Esophagus squamous epithelium (tissue), 5 donors: ENCODE data around the gene ZNF75A. TPM values are rescaled to one million over a fixed set of nuclear protein-coding genes. Genes with fewer than 3 reads are reported as not detected.

Experiments used
- DNase-seq: peaks from one replicate; lab custom pipeline; 2025; lab: John Stamatoyannopoulos, UW
- H3K27ac ChIP-seq, 4 donors: fragments of 200-600 bp; sonication (generic); one replicate each; pipeline ENCODE4 v1.5.1; 2016 to 2019; ENCODE audit warnings: mild to moderate bottlenecking in 1 of 4
- H3K27me3 ChIP-seq, 4 donors: fragments of 200-600 bp; sonication (generic); 1 replicate in 3 of 4; 2 replicates in 1 of 4; pipeline versions ENCODE4 v1.5.1 to v1.6.0; 2017 to 2021; ENCODE audit warnings: antibody characterized with exemption in 1 of 4
- H3K36me3 ChIP-seq, 3 donors: fragments of 200-600 bp; sonication (generic); one replicate each; pipeline ENCODE4 v1.5.1; 2016 to 2019
- H3K4me1 ChIP-seq, 3 donors: fragments of 200-600 bp; sonication (generic); one replicate each; pipeline ENCODE4 v1.5.1; 2017 to 2019
- H3K4me3 ChIP-seq, 4 donors: fragments of 200-600 bp; sonication (generic); 1 replicate in 3 of 4; 2 replicates in 1 of 4; pipeline ENCODE4 v1.5.1; 2016 to 2019; ENCODE audit warnings: mild to moderate bottlenecking in 2 of 4, moderate library complexity in 1 of 4
- H3K9me3 ChIP-seq, 3 donors: fragments of 200-600 bp; sonication (generic); one replicate each; pipeline ENCODE4 v1.5.1; 2016 to 2019
- CTCF ChIP-seq, 6 experiments: fragments of 450-650 bp in 4 of 6; fragments of 200-600 bp in 2 of 6; sonication (generic) in 2 of 6; IDR thresholded peaks; one replicate each; pipeline ENCODE4 v1.5.1; 2016 to 2019; ENCODE audit warnings: antibody characterized with exemption in 6 of 6, mild to moderate bottlenecking in 4 of 6, moderate library complexity in 4 of 6
- POLR2A ChIP-seq, 4 donors: fragments of 450-650 bp; IDR thresholded peaks; one replicate each; pipeline ENCODE4 v1.6.1; 2017; ENCODE audit warnings: antibody characterized with exemption in 4 of 4, mild to moderate bottlenecking in 4 of 4, moderate library complexity in 3 of 4
- WGBS, 2 donors: methylation state at CpG; one replicate each; pipeline ENCODE4 v1.1.5; 2018; 5-methylcytosine and 5-hydroxymethylcytosine counted together
- intact Hi-C: fragments of 100-400 bp; cut with DNase I; formaldehyde crosslinking; loops from one replicate; pipeline ENCODE4 v1.15.0; 2022
- total RNA-seq, 4 donors: library from RNA; depleted of rRNA; stranded (reverse); fragments of >200 nt; gene quantifications; one replicate each; pipeline ENCODE4 v1.1.0, GENCODE V29; 2016
- donor health status: DM: yes; HTN: yes; CAD: no.

Gene ZNF75A
- total RNA-seq, 4 donors from 2014 or later: 10.6 to 24.6 (median 18.1) TPM

- 90 to 93% methylated on average over 3 of the region's 3 CpGs for WGBS, 2 donors
- H3K36me3 ChIP-seq: peaks cover 33 to 81% (median 38%) of the 10 kb centered on the region in 3 donors
- TF ChIP-seq POLR2A (IDR thresholded peaks at IDR 0.05): no peak
- no peak for TF ChIP-seq CTCF (IDR thresholded peaks at IDR 0.05)
- intact Hi-C loops: no loop called here
- peaks cover 16 to 98% (median 93%) of the 10 kb centered on the region in 3 donors for H3K9me3 ChIP-seq
- no peak overlapping the region for H3K27ac ChIP-seq
- DNase-seq: no peak
- H3K4me1 ChIP-seq: no peaks in the 10 kb centered on the region
- H3K4me3 ChIP-seq: no peak overlapping the region
- no peaks in the 10 kb centered on the region for H3K27me3 ChIP-seq
Measured at GRCh38 chr16:3292604-3293003, 12.7 kb upstream of the ZNF75A start.

GRCh38 chr16:3295209-3295608 lies 10.1 kb upstream of the ZNF75A start:
- 42 to 51% methylated on average over 4 to 11 of the region's 45 CpGs for WGBS, 2 donors
- no peak for DNase-seq
- TF ChIP-seq POLR2A (IDR thresholded peaks at IDR 0.05): no peak
- TF ChIP-seq CTCF (IDR thresholded peaks at IDR 0.05): no peak
- H3K4me1 ChIP-seq: no peaks in the 10 kb centered on the region
- peaks cover 12 to 67% (median 18%) of the 10 kb centered on the region in 3 donors for H3K36me3 ChIP-seq
- H3K9me3 ChIP-seq: peaks cover 7 to 97% (median 75%) of the 10 kb centered on the region in 3 donors
- intact Hi-C loops: no loop called here
- no peak overlapping the region for H3K4me3 ChIP-seq
- H3K27ac ChIP-seq: no peak overlapping the region
- no peaks in the 10 kb centered on the region for H3K27me3 ChIP-seq

- H3K27ac ChIP-seq: no peak overlapping the region
- intact Hi-C loops: no loop called here
- H3K4me1 ChIP-seq: no peaks in the 10 kb centered on the region
- WGBS, 2 donors: 64 to 67% methylated on average over 13 of the region's 13 CpGs
- DNase-seq: no peak
- H3K36me3 ChIP-seq: peaks cover 7 to 67% (median 12%) of the 10 kb centered on the region in 3 donors
- TF ChIP-seq CTCF (IDR thresholded peaks at IDR 0.05): no peak
- no peak for TF ChIP-seq POLR2A (IDR thresholded peaks at IDR 0.05)
- H3K9me3 ChIP-seq: peaks cover 5 to 97% (median 75%) of the 10 kb centered on the region in 3 donors
- no peak overlapping the region for H3K4me3 ChIP-seq
- no peaks in the 10 kb centered on the region for H3K27me3 ChIP-seq
Measured at GRCh38 chr16:3295783-3296182, 9.5 kb upstream of the ZNF75A start.

- intact Hi-C loops: no loop called here
- H3K4me3 ChIP-seq: peak overlapping the region; percentile 62 to 87 (median 70)
- H3K4me1 ChIP-seq: peaks cover 0 to 30% (median 3%) of the 10 kb centered on the region in 3 donors
- no peak for TF ChIP-seq POLR2A (IDR thresholded peaks at IDR 0.05)
- TF ChIP-seq CTCF (IDR thresholded peaks at IDR 0.05): no peak
- H3K9me3 ChIP-seq: peaks cover 0 to 94% (median 46%) of the 10 kb centered on the region in 3 donors
- DNase-seq: no peak
- no peak overlapping the region for H3K27ac ChIP-seq
- H3K36me3 ChIP-seq: peaks cover 7 to 70% (median 8%) of the 10 kb centered on the region in 3 donors
- WGBS, 2 donors: 62 to 77% methylated on average over 4 of the region's 4 CpGs
- no peaks in the 10 kb centered on the region for H3K27me3 ChIP-seq
Measured at GRCh38 chr16:3304370-3304769, 927 bp upstream of the ZNF75A start.

GRCh38 chr16:3306078-3306477 lies 781 bp downstream of the ZNF75A start:
- Histone ChIP-seq H3K9me3 (peaks cover 0 to 94% (median 50%) of the 10 kb centered on the region in 3 donors), H3K4me3 (peak overlapping the region; percentile 62 to 87 (median 70)), H3K27ac (peak overlapping the region; percentile 88 to 94 (median 92)), H3K36me3 (peaks cover 7 to 67% (median 8%) of the 10 kb centered on the region in 3 donors), H3K27me3 (no peaks in the 10 kb centered on the region), H3K4me1 (peaks cover 0 to 30% (median 3%) of the 10 kb centered on the region in 3 donors)
- intact Hi-C loops: no loop called here
- DNase-seq: no peak
- 59 to 68% methylated on average over 11 of the region's 11 CpGs for WGBS, 2 donors
- TF ChIP-seq POLR2A (IDR thresholded peaks at IDR 0.05) (no peak), CTCF (IDR thresholded peaks at IDR 0.05) (no peak)
